Right renal cortex interstitium (tissue), 3 donors: ENCODE data around the gene NCEH1. TPM values are rescaled to one million over a fixed set of nuclear protein-coding genes. Genes with fewer than 3 reads are reported as not detected.

Experiments
- DNase-seq, 3 donors: peaks; one replicate each; pipeline ENCODE4 v3.0.0-alpha.2; 2013; ENCODE audit warnings: low read depth in 3 of 3, low spot score in 2 of 3
- polyA plus RNA-seq, 3 donors: library from polyadenylated mRNA; unstranded; fragments of 120-200 nt; gene quantifications; one replicate each; pipeline ENCODE4 v1.2.1, GENCODE V29; 2013; ENCODE audit not compliant: insufficient read length in 3 of 3

Gene NCEH1
- polyA plus RNA-seq, 3 donors = 4.0 to 4.8 (median 4.3) TPM

DNA sequence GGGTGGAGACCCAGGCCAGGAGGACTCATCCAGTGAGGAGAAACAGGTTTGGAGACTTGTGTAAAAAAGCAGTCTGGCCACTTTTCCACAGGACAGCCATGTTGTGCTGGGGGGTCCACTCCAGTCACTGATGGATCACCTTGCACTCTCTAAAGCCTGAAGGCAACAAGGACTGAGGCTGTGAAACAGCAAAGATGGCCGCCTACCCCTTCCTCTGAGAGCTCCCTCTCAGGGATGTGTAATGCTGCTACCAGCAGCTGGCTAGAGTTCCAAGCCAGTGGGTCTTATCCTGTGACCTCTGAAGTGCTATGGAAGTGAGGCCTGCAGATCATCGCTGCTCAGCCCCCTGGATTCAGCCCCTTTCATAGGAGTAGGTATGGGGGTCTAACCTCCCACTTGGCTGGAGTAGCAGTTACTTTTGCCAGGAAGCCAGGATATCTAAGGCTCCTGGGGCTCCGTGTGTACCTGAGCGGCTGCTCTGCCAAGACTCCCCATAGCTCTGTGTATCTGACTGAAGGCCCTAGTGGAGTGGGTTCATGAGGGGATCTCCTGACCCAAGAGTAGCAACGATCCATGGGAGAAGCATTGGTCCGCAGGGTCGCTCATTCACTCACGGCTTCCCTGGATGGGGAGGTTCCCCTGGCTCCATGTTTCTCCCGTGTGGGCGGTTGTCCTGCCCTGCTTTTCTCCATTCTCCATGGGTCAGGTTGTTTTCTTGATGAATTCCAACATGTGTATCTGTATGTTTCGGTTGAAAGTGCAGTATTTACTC lies 117.8 kb downstream of the NCEH1 start:
- no peak for DNase-seq

DNA sequence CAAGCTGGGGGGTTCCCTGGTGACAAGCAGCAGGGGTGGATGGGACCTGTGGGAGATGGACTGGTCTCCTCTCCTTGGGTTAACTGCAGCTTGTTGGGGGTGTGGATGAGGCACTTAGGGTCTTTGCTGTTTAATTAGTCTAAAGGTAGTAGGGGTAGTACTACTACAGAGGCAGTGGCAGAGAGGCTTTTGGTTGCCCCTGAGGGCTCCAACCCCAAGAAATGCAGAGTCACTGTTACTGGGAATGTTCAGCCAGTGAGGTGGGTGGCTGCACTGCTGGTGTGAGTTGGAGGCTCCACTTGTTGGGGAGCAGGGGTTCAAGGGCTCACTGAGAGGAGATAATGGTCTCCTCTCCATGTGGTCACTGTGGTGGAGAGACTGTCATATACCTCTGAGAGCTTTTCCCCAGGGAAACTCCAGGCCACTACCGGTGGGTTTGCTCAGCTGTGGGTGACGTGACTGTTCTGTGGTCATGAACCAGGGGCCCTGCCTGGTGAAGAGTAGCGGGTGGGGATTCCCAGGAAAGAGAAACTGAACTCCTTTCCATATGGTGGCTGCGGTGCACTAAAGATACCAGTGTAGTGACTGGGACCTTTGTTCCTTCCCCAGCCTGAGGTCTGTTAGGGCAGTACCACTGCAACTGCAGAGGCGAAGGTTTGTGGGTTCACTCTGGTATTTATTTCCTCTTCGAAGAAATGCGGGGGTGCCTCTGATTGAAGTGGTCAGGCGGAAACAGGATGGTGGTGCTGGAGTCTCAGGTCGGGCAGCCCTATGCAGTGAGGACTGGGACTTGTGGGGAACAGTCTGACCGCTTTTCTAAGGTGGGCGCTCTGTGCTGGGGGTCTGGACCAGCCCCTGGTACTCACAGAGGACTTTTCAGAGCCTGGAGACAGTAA lies 118.7 kb downstream of the NCEH1 start:
- DNase-seq = no peak

GRCh38 chr3:172591125-172591605 lies 119.7 kb downstream of the NCEH1 start:
- DNase-seq = no peak

GRCh38 chr3:172586436-172586835 lies 124.4 kb downstream of the NCEH1 start:
- DNase-seq = no peak

DNA sequence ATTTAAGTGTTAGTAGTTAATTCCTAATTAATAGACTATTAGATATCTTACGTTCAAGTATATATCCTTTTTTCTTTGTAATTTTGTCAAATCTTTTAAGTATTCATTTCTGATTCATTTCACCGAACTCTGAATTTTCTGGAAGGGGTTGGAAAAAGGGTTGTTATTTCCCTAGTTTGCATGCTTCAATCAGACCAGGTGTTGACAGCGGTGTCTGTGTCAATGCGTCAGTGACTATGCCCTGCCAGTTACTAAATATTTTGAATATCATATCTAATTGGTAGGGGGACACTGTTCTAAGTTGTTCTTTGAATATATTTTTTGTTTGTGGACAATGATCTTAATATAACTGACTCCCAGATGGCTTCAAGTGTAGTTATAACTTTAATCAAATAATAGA lies 124.9 kb downstream of the NCEH1 start:
- DNase-seq = no peak

DNA sequence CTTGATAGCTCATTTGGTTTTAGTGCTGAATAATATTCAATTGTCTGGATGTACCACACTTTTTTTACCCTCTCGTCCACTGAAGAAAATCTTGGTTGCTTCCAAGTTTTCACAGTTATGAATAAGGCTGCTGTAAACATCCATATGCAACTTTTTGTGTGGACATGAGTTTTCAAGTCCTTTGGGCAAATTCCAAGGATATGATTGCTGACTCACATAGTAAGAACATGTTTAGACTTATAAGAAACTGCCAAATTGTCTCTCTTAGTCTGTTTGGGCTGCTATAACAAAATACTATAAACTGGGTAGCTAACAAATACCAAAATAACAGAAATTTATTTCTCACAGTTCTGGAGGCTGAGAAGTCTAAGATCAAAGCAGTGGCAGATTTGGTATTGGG lies 128.2 kb downstream of the NCEH1 start:
- DNase-seq = no peak

DNA sequence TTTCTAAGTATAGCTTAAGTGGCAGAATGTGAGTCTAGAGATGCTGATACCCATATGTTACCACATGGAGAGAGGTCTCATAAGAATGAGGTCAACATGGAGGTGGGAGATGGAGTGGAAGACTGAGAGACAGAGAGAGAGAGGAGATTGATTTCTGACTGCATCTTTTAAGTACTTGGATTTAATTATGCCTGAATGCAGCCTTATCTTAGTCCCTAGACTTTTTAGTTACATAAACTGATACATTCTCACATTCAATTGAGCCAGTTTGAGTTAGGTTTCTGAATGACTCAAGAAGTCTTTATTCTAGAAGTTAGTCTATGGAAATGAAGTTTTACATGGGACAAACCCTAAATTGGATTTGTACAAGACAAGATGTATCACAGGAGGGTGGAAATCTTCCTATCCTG lies 129.1 kb downstream of the NCEH1 start:
- no peak for DNase-seq

- no peak for DNase-seq
These were observed 130.0 kb downstream of the NCEH1 start for GRCh38 chr3:172580680-172581401.

Other genes starting within 250 kb of the NCEH1 start
- gene TNFSF10, start 187.6 kb downstream of the NCEH1 start, polyA plus RNA-seq = 10 to 100 TPM; 44.3 to 70.4 (median 55.0) TPM
- 10 to 100 TPM; 33.7 to 42.3 (median 38.6) TPM for gene ECT2, start 39.7 kb upstream of the NCEH1 start, polyA plus RNA-seq